HG02642 (cell line): ENCODE data around the gene WDR44.
A peak's percentile ranks its signal among the peaks of the same experiment; 100 is the strongest.

Source experiments
- ATAC-seq: cut with Tn5 transposase; IDR thresholded peaks from one replicate; pipeline ENCODE4 v1.9.1; 2021; ENCODE audit warnings: mild to moderate bottlenecking; ENCODE audit not compliant: unreplicated experiment, poor library complexity

WDR44 gene

GRCh38 chrX:118355225-118355920, 9.5 kb downstream of the WDR44 start:
- ATAC-seq, result no peak

DNA sequence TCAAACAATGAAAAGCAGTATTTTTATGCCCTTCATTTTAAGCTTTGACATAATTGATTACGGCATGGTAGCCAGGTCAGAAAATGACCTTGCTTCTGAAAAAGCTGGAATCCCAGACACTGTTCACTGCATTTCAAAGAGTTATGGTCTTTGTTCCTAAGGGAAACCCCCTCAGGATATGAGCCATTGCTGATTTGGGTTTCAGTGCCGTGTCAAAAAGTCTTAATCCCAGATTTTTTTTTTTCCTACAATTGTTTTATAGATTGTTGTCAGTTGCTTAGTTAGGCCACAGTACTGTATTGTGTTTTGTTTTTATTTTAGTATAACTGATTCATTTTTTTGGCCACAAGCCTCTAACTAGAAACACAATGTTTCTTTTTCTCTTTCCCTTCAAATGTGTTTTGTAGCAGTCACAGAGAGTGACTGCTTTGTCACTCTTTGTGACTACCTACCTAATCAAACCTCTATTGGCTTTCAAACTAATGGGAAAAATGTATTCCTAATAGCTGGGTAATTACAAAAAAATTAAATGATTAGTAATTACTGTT, 10.3 kb downstream of the WDR44 start:
- no peak for ATAC-seq

DNA sequence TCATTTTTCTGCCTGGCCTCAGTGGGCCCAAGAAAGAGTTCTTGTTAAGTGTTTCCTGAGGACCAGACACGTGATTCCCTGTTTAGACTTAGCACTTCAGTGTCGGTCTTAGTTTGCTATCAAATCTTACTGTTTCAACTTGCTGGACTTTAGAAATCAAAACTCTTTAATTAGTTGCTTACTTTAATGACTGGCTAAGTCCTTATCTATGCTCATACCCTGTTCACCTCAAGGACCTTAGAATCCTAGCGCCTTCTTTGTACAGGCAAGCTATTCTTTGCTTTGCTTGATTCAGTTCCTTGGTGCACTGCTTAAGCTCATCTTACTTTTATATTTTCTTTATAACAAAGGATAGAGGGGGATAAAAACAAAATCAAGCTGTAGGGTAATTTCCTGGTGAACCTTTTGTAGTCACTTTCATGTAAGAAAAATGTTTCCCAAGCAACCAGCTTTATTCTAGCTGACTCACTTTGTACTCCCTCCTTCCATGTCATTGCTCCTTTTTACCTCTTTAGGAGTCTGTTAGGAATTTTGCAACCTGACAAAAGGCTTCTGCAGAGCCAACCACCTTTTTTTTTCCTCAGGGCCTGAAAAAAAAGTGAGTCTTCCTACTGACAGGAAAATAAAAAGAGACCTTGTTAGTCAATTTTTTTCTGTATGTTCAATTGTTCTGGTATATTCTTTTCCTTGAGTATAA, 14.7 kb downstream of the WDR44 start:
- no peak for ATAC-seq

GRCh38 chrX:118364261-118364660, 18.4 kb downstream of the WDR44 start:
- ATAC-seq, result no peak

DNA sequence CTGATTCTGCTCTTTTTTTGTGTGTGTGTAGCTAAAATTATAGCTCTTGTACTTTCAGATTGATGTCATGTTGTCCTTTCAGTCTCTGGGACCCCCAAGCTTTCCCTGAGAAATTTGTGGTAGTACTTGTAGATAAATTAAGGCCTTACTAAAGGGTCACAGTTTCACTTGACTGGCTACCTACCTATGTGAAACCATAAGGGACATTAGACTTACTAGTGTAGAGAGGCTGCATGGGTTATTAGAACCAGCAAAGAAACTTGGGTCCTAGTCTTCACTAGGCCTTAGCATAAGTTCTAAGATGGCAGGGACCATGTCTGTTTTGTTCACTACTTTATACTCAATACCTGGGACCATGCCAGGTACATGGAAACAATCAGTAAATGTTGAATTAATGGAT, 21.4 kb downstream of the WDR44 start:
- no peak for ATAC-seq

DNA sequence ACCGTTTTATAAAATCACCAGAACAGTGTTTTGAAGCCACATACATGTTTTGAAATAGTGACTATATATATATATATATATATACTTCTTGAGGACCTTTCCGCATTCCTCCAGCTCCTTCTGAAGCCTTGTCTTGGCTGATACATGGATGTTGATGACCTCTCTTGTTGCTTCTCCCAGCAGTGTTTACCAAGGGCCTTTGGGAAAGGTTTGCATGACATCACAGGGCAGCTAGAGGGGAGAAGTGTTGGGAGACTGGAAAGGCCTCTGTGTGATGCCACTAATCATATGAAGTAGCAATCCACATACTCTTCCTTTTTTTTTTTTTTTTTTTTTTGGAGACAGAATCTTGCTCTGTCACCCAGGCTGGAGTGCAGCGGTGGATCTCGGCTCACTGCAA, 22.5 kb downstream of the WDR44 start:
- no peak for ATAC-seq

DNA sequence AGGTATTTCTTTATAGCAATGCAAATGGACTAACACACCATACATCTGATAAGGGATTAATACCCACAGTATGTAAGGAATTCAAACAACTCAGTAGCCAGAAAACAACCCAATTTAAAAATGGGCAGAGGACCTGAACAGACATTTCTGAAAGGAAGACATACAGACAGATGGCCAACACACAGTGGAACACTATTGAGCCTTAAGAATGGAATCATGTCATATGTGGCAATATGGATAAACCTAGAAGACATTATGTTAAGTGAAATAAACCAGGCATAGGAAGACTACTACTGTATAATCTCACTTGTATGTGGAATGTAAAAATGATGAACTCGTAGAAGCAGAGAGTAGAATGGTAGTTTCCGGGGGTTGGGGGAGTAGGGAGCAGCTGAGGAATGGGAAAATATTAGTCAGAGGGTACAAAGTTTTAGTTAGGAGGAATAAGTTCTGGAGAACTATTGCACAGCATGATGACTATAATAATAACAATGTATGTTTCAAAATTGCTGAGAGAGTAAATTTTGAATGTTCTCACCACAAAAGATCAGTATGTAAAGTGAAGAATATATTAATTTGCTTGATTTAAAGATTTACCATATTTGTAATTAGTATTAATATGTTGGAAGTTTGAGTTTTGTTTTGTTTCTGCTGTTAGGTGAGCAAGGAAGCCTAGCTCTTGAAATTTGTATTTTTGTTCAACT, 25.2 kb downstream of the WDR44 start:
- no peak for ATAC-seq

DNA sequence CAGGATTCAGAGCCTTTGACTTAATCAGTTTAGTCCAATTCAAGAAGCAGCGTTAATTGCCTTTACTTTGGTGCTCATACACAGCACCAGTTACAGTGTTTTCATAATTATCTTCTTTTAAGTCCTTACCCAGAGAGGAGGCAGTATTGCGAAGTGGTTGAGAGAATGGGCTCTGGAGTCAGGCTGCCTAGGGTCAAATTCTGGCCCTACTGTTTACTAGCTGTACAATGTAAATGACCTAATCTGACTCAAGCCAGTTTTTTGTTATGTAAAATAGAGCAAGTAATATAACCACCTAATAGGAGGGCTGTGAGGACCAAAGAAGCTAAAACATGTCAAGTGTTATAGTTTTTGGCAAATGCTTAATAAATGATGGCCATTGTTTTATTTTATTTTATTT, 27.6 kb downstream of the WDR44 start:
- no peak for ATAC-seq

DNA sequence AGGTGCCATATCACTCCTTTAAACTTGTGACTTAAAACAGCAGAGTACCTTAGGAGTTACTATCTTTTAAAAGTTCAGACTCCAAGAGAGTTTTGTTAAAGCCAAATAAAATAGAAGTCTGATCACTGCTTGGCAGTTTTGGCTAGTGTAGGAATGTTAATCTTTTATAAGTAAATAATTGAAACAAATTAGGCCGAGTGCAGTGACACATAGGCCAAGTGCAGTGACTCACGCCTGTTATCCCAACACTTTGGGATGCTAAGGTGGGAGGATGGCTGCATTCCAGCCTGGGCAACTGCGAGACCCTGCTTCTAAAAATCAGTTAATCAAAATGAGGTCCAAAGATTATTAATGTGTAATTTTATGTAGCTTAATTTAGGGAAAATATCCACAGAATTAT, 37.2 kb downstream of the WDR44 start:
- ATAC-seq, result no peak

GRCh38 chrX:118392716-118393115, 46.8 kb downstream of the WDR44 start:
- ATAC-seq, result no peak

GRCh38 chrX:118396113-118396512, 50.2 kb downstream of the WDR44 start:
- ATAC-seq, result no peak

DNA sequence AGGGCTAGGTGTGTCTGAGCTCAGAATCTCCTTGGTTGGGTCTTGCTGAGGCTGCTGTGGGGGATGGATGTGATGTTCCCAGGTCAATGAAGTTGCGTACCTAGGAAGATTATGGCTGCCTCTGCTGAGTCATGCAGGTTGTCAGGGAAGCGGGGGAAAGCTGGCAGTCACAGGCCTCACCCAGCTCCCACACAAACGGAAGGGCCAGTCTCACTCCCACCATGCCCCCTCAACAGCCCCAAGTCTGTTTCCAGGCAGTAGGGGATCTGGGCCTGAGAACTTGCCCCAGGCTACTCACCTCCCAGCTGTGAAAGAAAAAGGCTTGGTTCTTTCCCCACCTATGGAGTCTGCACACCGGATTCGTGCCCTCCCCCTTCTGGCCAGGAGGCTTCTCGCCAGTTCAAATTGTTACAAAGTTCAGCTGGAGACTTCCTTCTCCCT, 72.9 kb downstream of the WDR44 start:
- no peak for ATAC-seq

- no peak for ATAC-seq
These were observed 74.6 kb downstream of the WDR44 start for GRCh38 chrX:118420462-118420861.

- peak; percentile 96 for ATAC-seq
These were observed 77.7 kb downstream of the WDR44 start for GRCh38 chrX:118423558-118423957.

- no peak for ATAC-seq
These were observed 86.9 kb downstream of the WDR44 start for GRCh38 chrX:118432799-118433198.

GRCh38 chrX:118437283-118437682, 91.4 kb downstream of the WDR44 start:
- no peak for ATAC-seq

GRCh38 chrX:118448273-118448783, 102.4 kb downstream of the WDR44 start:
- no peak for ATAC-seq

DNA sequence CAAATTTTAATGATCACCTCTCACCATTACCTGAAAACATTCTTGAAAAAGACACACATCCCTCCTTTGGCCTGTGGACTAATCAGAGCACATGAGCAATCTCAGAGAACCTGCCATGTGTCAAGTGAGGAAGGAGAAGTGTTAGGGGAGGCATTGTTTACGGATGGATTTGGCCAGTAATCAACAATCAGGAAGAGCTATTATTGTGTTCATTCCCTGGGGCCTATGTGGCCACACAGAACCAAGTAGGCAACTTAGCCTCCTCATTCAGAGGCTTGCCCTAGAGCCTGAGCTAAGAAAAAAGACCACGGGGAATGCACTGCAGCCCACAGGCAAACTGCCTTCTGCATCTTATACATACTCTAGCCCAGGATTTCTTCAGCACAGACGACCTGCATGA, 109.1 kb downstream of the WDR44 start:
- ATAC-seq, result no peak

- ATAC-seq, result no peak
These were observed 113.6 kb downstream of the WDR44 start for GRCh38 chrX:118459494-118459893.

DNA sequence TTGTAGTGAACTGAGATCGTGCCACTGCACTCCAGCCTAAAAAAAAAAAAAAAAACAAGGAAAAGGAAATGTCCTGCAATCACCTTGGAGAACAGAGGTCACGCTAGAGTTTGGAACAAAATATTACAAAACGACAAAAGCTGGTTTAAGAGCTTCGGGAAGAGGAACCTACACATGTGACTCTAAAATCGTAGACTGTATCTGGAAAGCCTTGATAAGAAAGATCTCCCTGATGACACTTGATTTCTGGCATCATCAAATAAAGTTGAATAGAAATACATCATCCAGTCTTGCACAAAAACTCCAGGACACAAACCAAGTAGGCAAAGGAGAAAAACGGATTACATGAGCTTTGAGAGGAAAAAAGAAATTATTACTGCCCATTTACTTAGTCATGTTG, 118.6 kb downstream of the WDR44 start:
- no peak for ATAC-seq

- ATAC-seq, result no peak
These were observed 122.2 kb downstream of the WDR44 start for GRCh38 chrX:118468122-118468521.
